Activated CD4-positive, alpha-beta T cell treated with anti-CD3 and anti-CD28 coated beads, Interleukin-2, Interleukin-6, amounts not matched to agents 100 ng/mL and 50 ng/mL, durations not matched to agents 16 hours and 8 hours (primary cell): ENCODE measurements around the gene DEDD.

Source experiments
- DNase-seq: peaks from one replicate; pipeline ENCODE4 v3.0.0-alpha.2; 2020

Gene DEDD

DNA sequence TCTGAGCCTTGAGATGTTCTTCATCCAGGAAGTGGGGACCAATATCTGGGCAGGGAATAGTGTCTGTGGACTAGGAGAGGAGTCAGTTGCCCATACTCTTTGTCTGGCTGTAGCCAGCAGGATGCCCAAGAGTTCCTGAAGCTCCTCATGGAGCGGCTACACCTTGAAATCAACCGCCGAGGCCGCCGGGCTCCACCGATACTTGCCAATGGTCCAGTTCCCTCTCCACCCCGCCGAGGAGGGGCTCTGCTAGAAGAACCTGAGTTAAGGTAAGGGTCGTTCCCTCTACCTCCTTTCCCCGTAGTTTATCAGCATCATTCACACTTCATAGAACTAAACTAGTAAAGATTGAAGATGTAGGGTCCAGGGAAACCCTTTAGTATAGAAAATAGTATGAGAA, 30.3 kb upstream of the DEDD start:
- DNase-seq: no peak

DNA sequence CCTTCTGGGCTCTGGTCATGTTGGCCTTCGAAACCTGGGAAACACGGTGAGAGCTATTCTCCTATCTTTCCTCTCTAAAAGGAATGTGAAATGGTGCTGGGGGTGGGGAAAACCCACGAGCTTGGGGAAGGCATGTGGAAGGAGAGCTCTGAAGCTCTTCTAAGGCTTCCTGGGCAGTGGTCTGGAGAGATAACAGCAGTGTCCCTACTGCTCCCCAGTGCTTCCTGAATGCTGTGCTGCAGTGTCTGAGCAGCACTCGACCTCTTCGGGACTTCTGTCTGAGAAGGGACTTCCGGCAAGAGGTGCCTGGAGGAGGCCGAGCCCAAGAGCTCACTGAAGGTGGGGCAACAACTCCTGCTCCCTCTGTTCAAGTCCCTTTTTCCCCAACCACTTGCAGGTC, 29.6 kb upstream of the DEDD start:
- no peak for DNase-seq

DNA sequence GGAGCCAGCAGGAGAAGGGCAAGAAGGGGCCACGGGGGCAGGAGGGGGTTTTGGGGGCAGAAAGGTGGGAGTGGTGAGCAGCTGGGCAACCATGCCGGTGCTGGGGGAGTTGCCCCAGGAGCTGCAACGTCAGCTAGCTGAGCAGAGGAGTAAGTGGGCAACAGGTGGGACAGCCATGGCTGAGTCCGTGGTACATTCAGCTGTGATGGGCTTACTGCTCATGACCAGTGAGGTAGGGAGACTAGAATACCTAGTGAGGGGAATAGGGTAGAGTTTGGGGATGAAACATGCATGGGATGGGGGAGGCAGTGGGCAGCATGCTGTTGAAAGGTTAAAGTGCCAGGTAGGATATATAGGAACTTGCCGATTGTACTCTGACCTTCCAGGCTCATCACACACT, 29.2 kb upstream of the DEDD start:
- no peak for DNase-seq

DNA sequence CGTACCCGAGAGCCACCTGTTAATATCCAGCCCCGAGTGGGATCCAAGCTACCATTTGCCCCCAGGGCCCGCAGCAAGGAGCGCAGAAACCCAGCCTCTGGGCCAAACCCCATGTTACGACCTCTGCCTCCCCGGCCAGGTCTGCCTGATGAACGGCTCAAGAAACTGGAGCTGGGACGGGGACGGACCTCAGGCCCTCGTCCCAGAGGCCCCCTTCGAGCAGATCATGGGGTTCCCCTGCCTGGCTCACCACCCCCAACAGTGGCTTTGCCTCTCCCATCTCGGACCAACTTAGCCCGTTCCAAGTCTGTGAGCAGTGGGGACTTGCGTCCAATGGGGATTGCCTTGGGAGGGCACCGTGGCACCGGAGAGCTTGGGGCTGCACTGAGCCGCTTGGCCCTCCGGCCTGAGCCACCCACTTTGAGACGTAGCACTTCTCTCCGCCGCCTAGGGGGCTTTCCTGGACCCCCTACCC, 28.2 kb upstream of the DEDD start:
- no peak for DNase-seq

DNA sequence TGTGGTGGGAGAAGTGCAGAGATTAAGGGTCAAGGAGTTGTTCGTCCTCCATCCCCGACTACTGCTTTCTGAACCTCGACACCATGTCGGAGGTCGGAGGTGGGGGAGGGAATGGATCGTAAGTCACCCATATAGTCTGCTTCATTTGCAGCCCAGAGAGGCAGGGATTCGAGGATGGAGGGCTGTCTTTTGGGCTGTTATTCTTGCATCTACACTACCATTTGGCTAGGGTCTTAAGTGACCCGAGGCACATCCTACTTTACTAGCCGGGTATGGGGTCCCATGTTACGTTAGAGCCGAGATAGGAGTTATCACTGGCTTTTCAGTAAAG, 27.4 kb upstream of the DEDD start:
- no peak for DNase-seq

DNA sequence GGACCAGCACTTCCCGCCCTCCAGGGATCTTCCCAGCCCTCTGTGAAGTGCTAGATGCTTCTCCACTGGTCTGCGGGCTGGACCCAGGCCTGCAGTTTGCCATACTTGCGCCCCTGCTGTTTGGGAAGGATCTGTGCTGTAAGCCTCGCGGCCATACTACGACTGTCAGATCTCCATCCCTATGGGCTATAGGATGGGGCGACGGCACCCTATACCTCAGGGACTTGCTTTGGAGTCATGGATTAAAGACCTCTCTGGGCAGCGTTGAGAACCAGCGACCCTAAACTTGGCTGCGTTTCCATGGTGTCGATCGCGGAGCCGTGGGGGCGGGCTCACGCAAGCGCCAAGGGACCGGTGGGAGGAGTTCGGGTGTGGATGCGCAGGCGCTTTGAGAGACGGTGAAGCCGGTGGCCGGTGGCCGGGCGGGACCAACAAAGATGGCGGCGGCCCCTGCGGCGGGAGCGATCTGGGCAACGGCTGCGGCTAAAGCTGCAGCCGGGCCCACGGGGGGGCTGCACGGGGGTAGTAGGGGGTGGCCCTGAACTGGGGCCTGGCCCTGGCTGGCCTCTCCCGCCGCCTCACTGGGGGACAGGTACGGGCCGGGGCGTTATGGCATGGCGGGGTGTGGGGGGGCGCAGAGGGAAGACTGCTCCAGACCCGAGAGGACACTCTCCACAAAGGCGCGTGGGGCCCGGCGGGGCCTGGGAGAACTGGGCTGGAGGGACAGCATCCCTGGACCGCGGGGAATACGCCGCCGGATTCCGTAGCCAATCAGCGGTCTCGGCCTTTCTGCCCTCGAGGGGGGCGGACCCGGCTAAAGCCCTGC, 26.8 kb upstream of the DEDD start, which contains the start of gene USP21:
Gene USP21, plus strand, starts transcription at position 414 of the 826 bp plus-strand sequence. CDS start 1,141 bp downstream, outside the sequence.
- DNase-seq: peak; percentile 95

DNA sequence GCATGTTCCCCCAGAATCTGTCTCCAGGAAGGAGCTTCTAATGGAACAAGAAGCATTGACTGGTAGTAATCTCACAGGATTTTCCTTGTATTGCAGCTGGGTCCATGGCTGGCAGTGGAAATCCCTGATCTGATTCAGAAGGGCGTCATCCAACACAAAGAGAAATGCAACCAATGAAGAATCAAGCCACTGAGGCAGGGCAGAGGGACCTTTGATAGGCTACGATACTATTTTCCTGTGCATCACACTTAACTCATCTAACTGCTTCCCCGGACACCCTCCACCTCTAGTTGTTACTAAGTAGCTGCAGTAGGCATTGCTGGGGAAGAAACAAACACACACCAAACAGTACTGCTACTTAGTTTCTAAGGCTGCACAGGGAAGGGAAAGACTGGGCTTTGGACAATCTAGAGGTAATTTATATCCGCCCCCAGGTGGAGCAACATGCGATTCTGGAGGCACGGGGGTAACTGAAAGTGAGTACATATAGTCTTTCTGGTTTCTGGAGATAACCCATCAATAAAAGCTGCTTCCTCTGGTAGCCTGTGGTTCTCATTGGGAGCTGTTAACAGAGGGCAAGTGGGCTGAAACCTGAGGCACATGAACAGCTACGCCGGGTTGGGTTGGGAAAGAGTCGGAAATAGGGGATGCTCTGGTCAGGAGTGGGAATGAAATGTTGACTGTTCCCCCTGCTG, 26.0 kb upstream of the DEDD start:
- DNase-seq: no peak

DNA sequence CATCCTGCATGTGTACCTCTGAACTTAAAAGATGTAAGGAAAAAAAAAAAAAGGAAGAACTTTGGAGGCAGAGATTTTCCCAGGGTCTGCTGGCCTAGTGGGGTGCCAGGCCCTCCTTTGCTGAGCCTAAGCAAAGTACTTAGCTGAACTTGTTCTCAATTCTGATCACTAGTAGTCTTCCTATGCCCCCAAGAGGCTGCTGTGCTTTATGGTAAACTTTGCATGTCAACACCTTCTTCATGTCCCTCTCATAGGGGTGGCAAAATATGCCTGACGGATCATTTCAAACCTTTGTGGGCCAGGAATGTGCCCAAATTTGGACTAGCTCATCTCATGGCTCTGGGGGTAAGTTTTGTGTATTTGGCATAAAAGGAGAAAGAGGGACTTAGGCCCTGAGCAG, 25.4 kb upstream of the DEDD start:
- no peak for DNase-seq

DNA sequence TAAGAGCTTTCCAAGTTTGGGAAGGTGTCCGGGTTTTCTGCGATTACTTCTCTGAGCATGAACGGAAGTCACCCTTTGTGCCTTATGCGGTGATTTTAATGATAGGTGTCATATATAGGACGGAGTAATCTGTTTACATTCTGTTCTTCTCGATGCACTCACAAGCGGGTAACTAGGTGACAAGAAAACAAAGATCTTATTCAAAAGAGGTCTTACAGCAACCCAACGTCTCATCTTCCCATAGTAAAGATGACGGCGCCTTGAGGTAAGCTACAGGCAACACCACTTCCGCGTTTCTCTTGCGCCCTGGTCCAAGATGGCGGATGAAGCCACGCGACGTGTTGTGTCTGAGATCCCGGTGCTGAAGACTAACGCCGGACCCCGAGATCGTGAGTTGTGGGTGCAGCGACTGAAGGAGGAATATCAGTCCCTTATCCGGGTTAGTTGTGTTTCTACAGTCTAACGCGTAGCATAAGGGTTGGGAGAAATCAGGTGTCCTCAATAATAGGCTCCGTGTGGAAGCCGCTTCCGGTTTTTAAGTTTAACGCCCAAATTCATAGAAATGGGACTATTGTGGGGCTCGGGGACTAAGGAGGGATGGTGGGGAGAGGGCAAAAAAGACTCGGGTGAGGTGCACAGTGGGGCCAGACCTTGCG, 21.3 kb upstream of the DEDD start, which contains the start of gene UFC1:
Gene UFC1, plus strand, starts transcription at position 297 of the 656 bp plus-strand sequence. Its CDS starts 20 bp downstream, at position 317.
- DNase-seq: peak; percentile 90

DNA sequence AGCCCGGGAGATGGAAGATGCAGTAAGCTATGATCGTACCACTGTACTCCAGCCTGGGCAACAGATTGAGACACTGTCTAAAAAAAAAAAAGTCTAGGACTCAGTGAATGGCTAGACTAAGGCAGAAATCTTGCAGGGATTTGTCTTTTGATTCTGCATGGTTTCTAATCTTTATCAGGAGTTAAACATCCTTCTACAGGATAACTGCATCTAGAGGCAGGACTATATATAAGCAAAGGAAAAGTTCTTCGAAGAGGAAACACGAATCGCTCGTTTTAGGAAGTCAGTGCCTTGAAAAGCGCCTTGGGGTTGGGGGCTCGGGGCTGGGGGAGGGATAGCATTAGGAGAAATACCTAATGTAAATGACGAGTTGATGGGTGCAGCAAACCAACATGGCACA, 20.7 kb upstream of the DEDD start:
- no peak for DNase-seq

DNA sequence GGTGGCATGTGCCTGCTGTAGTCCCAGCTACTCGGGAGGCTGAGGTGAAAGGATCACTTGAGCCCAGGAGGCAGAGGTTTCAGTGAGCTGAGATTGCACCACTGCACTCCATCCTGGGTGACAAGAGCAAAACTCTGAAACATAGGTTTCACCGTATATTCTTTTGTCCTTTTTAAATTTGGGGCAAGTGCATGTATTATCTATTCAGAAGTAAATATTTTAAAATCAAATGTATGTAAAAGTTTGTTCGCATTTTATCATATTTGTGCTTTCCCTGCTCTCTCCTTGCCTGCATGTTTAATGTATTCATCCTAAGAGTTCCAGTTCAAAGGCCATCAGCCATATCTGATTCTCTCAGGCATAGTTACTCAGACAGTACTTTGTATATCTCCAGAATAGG, 13.4 kb upstream of the DEDD start:
- DNase-seq: no peak

DNA sequence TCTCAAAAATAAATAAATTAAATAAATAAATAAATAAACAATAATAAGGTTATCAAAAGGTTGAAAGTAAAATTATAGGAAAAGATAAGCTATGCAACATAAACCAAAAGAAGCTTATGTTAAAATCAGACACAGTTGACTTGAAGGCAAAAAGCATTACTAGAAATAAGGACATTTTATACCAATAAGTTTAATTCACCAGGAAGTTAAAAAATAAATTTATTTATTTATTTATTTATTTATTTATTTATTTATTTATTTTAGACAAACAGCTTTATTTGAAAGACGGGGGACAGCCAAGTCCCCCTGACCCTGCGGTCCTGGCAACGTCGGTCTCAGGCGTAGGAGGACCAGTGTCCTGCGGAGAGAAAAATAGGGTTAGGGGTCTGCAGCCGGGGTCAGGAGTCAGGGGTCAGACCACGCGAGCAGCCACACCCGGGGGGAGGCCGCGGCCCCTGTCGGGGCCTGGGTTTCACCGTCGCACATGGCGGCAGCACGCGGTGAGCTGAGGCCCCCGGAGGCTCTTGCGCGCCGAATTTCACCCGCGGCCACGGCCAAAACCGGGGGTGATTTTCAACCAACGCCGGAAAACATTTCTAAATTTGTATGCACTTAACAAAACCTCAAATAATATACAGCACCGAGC, 8.4 kb upstream of the DEDD start:
- DNase-seq: no peak

DNA sequence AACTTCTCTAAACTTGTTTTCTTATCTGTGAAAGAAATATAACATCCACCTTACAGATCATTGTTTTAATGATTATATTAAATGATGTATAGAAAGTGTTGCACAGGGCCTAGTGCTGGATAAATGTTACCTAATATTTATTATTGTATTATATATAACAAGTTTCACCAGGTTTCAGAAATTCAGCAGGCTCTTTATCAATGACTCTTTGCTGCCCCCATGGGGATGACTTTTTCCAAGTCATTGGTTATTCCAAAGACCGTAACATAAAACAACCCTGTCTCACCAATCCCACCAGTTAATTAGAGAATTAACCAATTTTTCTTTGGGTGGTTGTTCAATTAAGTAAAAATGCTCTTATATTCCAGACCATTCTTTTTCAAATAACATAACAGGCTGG, 7.3 kb upstream of the DEDD start:
- peak; percentile 49 for DNase-seq

DNA sequence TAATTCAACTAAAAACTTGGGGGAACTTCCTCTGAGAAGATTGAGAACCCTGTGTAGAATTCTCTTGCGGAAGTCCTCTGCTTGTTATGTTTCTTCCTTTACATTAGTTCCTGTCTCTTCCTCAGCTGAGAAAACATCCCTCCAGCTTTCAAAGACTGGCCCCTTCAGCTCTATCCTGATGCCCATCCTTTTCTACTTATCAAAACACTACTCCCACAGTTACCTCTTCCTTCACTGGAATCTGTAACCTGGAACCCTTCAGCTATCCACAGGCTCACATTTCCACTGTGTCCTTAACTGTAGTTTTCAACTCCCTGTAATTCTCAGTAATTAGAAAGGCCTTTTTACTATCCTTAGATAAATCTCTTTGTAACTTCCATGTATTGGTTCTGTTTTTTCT, 6.0 kb upstream of the DEDD start:
- DNase-seq: no peak

DNA sequence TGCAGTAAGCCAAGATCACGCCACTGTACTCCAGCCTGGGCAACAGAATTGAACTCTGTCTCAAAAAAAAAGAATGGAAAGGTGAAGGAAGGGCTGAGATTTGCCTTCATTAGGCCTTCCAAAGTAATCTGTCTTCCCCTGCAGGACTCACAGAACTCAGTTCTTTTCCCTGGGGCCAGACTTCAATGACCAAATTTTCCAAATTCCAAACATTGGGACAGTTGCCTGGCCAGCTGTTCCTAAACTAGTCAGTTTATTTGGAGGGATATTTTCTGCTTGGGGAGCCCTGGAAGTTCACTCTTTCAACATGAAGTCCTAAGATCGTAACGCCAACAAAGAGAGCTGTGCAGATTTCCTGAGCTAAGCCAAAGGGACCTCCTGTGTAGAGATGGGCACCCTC, 5.4 kb upstream of the DEDD start:
- DNase-seq: no peak

DNA sequence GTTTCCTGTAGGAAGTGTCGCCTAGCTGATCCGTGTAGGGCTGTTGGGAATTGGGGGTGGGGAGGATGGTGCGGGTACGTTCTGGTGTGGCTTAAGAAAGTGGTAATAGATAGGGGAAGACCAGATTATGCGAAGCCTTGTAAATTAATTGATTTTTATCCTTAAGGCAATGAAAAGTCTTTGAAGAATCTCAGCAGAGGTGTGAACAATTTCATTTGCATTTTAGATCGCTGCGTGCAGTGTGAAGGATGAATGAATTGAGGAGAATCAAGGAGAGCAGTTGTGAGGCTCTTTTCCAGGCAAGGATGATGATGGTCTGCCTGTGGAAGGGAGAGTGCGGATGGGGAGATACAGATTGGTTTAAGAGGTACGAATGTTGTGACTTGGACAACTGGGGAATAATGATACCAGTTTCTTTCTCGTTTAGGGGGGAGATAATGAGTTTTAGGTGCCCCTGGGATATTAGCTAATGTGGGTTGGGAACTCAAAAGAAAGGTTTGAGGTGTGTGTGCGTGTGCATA, 813 bp upstream of the DEDD start:
- no peak for DNase-seq

DNA sequence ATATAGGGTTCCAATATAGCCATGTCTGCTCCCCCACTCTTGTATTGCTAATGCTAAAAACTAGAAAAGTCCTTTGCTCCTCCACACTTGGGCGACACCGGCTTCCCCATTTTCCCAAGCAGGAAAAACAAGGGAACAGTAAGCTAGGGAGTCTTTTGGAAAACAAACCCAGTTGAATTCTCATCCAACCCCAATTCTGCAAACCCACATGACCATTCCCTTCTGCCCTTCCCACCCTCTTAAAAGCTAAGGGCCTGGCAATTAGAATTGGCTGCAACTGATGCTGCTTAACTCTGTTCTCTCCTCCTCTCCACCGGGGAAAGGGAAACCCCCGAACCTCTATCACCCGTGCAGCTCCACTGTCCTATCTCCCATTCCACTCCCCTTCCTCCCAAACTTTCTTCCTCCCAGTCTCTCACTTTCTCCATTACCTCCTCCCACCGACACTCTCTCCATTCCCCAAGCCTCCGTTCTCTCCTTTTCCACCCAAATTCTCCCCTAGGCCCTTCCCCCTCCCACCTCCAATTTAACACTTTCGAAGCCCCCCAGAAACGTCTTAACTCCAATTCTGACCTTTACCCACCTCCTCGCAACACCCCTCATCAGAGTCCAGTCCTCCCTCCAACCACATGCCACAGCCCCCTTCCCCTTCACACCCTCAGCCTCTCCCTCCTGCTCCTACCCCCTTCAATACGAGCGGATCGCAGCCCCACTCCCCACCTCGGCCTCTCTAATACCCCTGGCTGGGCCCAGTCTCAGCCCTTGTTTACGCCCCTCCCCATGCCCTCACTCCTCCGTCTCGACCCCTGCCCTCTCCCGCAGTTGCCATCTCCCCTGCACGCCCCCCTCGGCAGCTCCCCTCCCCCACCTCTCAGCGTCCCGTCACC, 701 bp downstream of the DEDD start:
- DNase-seq: peak; percentile 24

DNA sequence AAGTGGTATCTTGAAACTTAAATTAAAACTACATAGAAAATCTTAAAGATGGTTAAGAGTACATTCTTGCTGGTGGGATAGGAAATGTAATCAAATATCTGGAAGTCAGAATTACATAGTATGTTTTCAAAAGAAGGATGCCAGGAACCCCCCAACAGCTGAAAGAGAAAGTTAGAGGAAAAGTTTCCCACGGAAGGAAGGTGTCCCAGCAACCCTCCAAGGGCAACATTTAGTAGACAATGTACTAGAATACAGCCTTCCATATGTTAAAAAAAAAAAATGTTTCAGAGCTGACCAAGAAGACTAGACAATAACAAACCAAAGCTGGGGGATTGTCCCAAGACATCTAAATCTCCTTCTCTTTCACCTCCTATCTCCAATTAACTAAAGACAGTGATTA, 2.2 kb downstream of the DEDD start:
- DNase-seq: no peak

DNA sequence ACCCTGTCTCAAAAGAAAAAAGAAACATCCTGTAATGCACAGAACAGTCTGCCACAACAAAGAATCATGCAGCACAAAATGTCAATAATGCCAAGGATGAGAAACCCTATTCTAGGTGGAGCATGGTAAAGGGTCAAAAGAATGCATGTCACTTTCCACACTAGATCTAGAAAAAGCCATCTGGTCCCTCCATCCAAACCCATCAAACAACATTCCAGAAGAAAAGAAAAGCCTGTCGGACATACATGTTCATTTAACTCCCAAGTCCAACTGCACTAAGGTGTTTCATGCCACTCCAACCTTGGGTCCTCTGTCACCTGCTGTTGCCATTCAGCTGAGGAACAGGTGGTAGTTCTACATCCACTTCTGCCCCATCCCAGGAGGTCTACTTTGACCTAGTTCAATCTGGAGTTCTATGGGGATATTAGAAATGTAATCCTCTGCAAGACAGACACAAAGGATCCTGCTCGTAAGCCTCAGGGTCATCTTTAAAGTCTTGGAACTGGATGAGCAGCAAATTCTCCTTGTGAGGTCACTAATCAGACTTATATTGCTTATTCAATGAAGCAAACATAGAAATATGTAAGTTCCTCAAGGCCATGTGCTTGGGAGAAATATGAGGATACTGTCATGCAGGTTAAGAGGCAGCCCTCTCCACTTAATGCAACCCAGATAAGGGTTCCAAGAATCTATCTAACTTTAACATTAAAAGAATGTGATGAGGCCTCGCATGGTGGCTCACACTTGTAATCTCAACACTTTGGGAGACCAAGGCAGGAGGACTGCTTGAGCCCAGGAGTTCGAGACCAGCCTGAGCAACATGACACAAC, 3.7 kb downstream of the DEDD start:
- no peak for DNase-seq

DNA sequence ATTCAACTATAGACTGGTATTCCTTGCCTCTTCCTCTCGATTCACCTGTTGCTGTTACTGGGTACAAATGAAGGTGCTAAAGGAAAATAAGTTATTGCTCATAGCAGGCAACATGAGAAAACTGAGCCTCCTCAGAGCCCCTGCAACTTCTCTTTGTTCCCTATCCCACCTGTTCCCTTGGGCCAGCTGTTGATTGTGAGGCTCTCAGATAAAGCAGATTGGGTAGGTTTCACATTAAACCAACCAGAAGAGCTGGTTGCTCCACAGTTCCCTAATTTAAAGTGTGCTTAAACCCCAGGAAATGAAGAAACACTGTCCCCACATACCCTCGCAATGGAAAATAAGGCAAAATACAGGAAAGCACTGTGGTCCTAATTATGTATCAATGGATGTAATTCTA, 4.8 kb downstream of the DEDD start:
- DNase-seq: no peak

DNA sequence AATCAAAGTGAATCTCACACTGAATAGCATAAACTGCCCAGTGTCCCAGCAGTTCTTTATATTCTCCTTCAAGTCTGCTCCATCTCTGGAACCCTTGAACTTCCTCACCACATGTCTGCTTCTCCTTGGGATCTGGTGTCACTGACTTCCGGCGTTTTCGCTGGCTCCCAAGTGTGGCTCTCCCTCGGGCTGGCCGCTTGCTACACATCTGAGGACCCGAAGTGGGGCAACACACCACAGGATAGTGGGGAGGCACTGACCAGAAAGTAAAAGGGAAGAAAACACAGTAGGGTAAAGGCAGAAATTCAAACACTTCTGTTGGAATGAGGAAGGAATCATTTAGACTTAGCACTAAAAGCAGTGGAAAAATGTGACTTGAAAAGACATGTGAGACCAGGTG, 9.5 kb downstream of the DEDD start:
- no peak for DNase-seq
